IPS-18a (cell line): ENCODE data around the gene DBNL.

Experiments used
- H3K27ac ChIP-seq: one replicate; pipeline ENCODE4 v1.5.1; 2013; ENCODE audit warnings: low read length
- H3K27me3 ChIP-seq: one replicate; pipeline ENCODE4 v1.6.1; 2013; ENCODE audit warnings: mild to moderate bottlenecking, low read length; ENCODE audit not compliant: control insufficient read depth, insufficient read depth
- H3K36me3 ChIP-seq: one replicate; pipeline ENCODE4 v1.6.1; 2013; ENCODE audit warnings: low read depth, low read length; ENCODE audit not compliant: control insufficient read depth
- H3K4me1 ChIP-seq: one replicate; pipeline ENCODE4 v1.6.1; 2013; ENCODE audit warnings: low read depth, low read length; ENCODE audit not compliant: control insufficient read depth
- H3K4me3 ChIP-seq: one replicate; pipeline ENCODE4 v1.5.1; 2013; ENCODE audit warnings: low read length
- H3K9ac ChIP-seq: one replicate; pipeline ENCODE4 v1.6.1; 2013; ENCODE audit warnings: mild to moderate bottlenecking, low read length, moderate library complexity
- H3K9me3 ChIP-seq: one replicate; pipeline ENCODE4 v1.6.1; 2013; ENCODE audit warnings: low read depth, low read length; ENCODE audit not compliant: control insufficient read depth

DBNL gene

DNA sequence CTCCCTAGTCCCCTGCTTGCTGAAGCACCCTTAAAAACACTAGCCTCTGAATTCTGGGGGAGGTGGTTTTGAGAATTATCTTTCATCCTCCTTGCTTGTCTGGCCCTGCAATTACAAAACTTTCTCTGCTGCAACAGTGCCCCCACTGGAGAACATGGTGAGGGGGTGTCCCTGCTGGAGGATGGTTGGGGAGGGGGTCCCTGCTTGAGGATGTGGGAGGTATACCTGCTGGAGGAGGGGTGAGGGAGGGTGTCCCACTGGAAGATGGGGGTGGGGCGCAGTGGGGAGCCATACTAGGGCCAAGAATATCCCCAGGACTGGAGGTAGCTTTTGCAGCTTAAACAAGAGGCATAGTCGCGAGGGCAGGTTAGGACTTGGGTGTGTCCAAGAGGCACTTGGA is 41.0 kb downstream of the DBNL start:
- Histone ChIP-seq H3K9ac (no peak overlapping the region), H3K4me3 (no peak overlapping the region), H3K36me3 (no peaks in the 10 kb centered on the region), H3K9me3 (no peaks in the 10 kb centered on the region), H3K27me3 (peaks cover 11% of the 10 kb centered on the region), H3K4me1 (peaks cover 3% of the 10 kb centered on the region), H3K27ac (no peak overlapping the region)

DNA sequence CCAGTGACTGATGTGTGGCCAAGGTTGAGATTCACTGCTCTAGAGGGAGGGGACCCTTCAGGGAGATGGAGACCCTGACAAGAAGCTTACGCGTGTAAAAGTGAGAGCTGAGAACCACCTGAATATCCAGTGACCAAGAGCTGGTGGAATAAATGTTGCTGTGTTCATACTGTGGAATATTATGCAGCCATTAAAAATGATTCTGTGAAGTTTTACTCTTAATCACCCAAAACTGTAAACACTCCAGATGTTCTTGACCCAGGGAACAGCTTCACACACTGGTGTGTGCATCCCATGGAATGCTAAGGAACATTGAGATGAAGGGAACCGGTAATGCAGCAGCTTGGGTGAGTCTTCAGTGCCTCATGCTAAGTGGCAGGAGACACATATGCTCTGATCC is 42.1 kb downstream of the DBNL start:
- no peaks in the 10 kb centered on the region for H3K9me3 ChIP-seq
- peaks cover 11% of the 10 kb centered on the region for H3K27me3 ChIP-seq
- H3K27ac ChIP-seq = no peak overlapping the region
- H3K4me1 ChIP-seq = peaks cover 3% of the 10 kb centered on the region
- no peaks in the 10 kb centered on the region for H3K36me3 ChIP-seq
- no peak overlapping the region for H3K9ac ChIP-seq
- no peak overlapping the region for H3K4me3 ChIP-seq

DNA sequence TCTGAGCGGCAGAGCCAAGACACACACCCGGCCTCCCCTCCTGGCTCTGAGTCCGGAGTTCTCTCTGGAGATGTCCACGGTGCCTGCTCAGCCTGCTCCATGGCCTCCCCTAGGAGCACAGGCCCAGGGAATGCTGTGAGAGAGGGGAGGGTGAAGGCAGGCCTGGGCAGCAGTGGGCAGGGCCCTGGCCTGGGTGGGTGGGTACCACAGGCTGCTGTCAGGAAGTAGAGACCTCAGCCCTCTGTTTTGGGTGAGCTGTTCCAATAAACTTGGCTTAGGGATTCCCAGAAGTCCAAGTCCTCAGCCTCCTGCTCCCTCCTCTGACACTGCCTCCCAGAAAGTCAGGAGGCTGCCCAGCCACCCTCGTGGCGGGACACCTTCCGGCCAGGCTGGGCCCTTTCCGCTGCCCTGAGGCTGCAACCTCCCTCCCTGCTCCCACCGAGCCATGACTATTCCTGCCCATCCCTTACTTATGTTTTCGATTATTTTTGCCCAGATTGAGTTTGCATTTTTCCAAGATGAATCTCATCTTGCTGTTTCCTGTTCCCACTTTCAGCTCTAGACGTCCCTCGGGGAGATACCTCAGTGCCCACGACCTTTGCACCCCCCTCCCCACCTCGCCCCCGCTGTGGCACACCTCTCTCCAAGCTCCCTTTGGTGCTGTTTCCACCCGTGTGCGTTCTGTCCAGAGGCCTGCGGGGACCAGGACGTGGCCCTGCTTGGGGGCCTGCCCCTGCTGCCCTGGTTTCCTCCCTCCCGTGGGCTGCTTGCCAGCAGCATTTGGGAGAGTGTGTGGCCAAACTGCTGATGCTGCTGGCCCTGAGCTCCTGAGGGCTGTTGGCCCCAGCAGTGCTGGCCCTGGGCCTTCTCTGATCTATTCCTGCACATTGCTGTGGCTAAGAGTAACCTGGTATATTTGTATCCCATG is 43.7 kb downstream of the DBNL start:
- no peaks in the 10 kb centered on the region for H3K9me3 ChIP-seq
- peaks cover 9% of the 10 kb centered on the region for H3K27me3 ChIP-seq
- peaks cover 3% of the 10 kb centered on the region for H3K4me1 ChIP-seq
- no peak overlapping the region for H3K27ac ChIP-seq
- H3K36me3 ChIP-seq = no peaks in the 10 kb centered on the region
- no peak overlapping the region for H3K4me3 ChIP-seq
- no peak overlapping the region for H3K9ac ChIP-seq

DNA sequence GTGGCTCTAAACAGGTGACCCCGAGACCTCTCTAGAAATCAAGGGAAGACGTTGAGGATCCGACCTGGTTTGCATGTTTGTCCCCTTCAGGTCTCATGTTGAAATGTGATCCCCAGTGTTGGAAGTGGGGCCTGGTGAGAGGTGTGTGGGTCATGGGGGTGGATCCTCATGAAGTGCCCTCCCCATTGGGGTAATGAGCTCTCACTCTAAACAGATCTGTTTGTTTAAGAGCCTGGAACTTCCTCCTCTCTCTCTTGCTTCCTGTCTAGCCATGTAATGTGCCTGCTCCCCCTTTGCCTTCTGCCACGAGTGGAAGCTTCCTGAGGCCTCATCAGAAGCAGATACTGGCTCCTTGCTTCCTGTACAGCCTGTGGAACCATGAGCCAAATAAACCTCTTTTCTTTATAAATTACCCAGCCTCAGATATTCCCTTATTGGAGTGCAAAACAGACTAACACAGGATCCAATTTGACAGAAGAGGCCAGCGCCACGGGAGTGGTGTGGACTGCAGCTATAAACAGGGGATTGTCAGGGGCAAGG is 48.7 kb downstream of the DBNL start:
- Histone ChIP-seq H3K27ac (no peak overlapping the region), H3K36me3 (no peaks in the 10 kb centered on the region), H3K4me3 (no peak overlapping the region), H3K27me3 (no peaks in the 10 kb centered on the region), H3K9ac (no peak overlapping the region), H3K9me3 (no peaks in the 10 kb centered on the region), H3K4me1 (peaks cover 3% of the 10 kb centered on the region)

DNA sequence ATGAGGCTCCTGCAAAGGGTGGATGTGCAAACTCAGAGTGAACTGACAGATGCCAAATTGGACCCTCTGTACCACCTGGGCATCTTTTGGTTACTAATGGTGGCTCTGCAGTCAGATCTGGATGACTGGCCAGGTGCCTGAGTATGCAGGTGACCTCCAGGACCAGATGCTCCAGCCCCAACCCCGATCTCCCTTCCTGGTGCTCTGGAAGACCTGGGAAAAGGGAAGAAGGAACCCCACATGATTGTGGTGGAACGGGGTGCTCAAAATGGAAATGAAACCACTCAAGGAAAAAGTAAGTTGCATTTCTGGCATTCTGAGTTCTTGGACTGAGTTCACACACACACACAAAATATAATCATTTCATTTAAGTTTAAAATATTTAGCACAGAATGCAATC is 49.9 kb downstream of the DBNL start:
- peaks cover 3% of the 10 kb centered on the region for H3K4me1 ChIP-seq
- no peak overlapping the region for H3K27ac ChIP-seq

DNA sequence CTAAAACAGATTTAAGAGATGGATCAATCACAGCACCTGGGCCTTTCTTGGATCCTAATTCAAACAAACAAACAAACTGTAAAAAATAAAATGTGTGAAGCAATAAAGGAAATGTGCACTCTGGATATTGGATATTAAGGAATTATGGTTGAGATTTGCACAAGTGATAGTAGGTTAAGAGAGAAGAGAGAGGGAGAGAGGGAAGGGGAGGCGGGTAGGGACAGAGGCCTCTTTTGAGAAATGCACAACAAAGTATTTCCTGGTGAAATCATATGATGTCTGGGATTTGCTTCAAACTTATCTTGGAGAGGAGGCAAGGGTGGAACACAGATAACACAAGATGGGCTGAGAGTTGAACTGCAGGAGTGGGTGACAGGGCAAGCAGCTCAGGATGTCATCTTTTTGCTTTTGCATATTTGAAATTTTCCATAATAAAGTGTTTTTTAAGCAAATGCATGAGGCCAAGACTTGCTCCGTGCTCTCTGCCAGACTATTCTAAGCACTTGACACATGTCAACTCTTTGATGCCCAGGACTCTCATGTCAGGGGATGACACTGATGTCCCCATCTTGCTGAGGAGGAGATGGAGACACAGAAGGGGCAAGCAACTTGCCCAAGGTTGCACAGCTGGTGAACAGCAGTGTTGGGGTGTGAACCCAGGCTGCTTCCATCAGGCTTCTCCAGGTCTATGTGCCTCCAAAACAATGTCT is 50.5 kb downstream of the DBNL start:
- no peaks in the 10 kb centered on the region for H3K36me3 ChIP-seq
- H3K4me1 ChIP-seq = peaks cover 3% of the 10 kb centered on the region
- H3K9ac ChIP-seq = no peak overlapping the region
- H3K27ac ChIP-seq = no peak overlapping the region
- no peaks in the 10 kb centered on the region for H3K27me3 ChIP-seq
- no peaks in the 10 kb centered on the region for H3K9me3 ChIP-seq
- no peak overlapping the region for H3K4me3 ChIP-seq

More for the DNA sequence above, 49.9 kb downstream of the DBNL start:
- no peaks in the 10 kb centered on the region for H3K9me3 ChIP-seq
- no peaks in the 10 kb centered on the region for H3K27me3 ChIP-seq
- H3K9ac ChIP-seq = no peak overlapping the region
- no peaks in the 10 kb centered on the region for H3K36me3 ChIP-seq
- no peak overlapping the region for H3K4me3 ChIP-seq

DNA sequence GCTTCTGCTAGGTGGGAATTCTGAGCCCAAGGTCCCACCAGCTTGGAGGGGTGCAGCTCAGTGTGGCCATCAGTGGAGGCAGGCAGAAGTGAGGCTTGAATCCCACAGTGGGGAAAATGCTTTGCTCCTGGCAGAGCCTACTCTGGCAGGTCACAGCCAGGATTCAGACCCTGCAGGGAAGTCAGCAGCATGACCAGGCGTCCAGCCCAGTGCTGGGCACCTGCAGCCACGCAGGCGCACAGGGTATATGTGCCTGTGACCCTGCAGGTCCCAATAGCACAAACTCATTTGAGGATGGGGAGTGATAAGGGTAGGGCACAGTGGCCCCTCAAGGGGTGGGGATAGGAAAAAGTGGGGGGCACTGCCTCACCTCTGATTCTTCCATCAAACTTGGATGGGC is 51.3 kb downstream of the DBNL start:
- Histone ChIP-seq H3K4me1 (peaks cover 3% of the 10 kb centered on the region), H3K4me3 (no peak overlapping the region), H3K9ac (no peak overlapping the region), H3K27ac (no peak overlapping the region), H3K27me3 (no peaks in the 10 kb centered on the region), H3K9me3 (no peaks in the 10 kb centered on the region), H3K36me3 (no peaks in the 10 kb centered on the region)

DNA sequence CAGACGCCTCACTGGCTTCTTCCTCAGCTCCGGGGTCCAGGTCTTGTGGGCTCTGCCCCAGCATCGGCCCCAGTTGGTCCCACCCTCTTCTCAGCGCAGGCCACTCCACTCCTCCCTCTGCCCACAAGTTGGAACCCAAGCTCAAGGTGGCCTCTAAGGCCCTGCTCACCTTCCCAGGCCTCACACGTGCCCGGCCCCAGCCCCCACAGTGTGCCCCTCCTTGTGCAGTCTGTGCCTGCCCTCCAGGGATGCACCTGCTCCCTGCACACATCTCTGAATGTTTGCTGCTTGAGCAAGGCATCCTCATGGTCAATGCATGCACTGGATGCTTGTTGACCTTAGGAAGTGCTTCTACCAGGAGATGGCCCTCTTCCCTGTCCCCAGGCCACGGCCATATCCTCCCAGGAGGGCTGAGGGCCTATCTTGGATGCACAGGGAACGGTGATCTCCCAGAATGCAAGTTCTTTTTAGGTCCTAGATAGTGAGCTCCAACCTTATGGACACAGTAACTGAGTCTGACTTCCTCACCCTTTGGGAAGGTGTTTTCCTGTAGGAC is 51.9 kb downstream of the DBNL start:
- Histone ChIP-seq H3K27me3 (no peaks in the 10 kb centered on the region), H3K9ac (no peak overlapping the region), H3K9me3 (no peaks in the 10 kb centered on the region), H3K27ac (no peak overlapping the region), H3K4me3 (no peak overlapping the region), H3K36me3 (no peaks in the 10 kb centered on the region), H3K4me1 (peaks cover 3% of the 10 kb centered on the region)

DNA sequence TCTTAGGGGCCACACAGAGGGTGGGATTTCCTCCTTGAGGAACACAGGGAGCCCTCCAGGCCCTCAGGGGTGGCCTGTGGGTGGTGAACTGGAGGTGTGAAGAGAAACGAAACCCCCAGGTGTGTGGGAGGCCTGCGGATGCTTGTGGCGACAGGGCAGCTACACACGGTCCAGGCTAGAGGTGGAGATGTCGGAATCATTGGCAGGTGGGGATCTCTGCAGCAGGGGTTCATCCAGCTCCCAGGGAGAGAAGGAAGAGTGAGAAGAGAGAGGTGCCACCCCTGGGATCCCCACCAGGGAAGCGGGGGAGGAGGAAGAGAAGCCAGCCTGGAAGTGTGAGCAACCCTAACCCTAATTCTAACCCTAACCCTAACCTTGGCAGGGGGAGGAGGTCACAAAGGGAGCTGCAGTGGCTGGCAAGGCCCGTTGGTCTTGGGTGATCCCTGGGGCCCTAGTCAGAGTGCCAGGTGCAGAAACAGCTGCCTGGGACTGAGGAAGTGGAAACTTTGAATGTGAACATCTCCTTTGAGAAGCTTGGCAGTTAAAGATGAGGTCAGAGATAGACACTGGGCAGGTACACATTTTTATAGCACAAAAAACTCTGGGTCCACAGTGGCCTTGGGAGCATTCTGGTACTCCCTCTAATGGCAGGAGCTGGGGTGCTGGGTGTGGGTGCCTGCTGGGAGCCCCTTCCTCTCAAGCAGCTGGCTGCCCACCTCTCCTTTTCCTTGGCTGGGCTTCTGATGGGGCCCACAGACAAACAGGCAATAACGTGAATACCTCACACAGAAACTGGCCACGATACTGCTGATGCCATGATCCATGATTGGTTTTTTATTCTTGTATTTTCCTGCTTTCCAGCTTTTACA is 52.8 kb downstream of the DBNL start:
- no peaks in the 10 kb centered on the region for H3K9me3 ChIP-seq

DNA sequence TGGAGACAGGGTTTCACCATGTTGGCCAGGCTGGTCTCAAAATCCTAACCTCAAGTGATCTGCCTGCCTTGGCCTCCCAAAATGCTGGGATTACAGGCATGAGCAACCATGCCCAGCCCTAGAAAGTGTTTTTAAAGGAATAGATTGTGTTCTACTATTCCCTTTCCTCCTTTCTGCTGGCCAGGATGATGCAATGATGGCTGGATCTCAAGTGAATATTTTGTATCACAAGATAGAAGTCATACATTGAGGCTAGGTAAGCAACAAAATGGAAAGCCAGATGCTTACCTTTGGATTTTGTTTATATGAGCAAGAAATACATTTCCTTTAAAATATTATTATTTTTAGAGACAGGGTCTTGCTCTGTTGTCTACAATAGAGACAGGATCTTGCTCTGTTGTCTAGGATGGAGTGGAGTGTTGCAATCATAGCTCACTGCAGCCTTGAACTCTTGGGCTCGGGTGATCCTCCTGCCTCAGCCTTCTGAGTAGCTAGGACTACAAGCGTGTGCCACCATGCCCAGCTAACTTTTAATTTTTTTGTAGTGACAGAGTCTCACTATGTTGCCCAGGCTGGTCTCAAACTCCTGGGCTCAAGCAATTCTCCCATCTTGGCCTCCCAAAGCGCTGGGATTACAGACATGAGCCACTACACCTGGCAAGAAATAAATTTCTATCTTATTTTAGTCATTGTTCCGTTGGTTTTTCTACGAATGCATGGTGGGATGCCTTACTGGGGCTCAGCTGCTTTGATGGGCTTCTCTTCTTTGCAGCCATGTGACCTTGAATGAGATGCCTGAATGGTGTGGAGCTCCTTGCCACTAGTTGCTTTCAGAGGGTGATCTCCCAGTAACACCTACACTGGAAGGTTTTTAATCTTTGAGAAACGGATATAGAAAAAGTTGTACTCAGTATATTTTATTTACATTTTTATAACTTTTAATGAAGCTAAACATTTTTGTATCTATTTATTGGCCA is 53.9 kb downstream of the DBNL start:
- H3K4me1 ChIP-seq = peaks cover under 1% of the 10 kb centered on the region

More for the DNA sequence above, 52.8 kb downstream of the DBNL start:
- H3K27me3 ChIP-seq = no peaks in the 10 kb centered on the region
- no peak overlapping the region for H3K4me3 ChIP-seq
- no peaks in the 10 kb centered on the region for H3K36me3 ChIP-seq
- peaks cover 3% of the 10 kb centered on the region for H3K4me1 ChIP-seq
- H3K9ac ChIP-seq = no peak overlapping the region
- H3K27ac ChIP-seq = no peak overlapping the region

More for the DNA sequence above, 53.9 kb downstream of the DBNL start:
- Histone ChIP-seq H3K9ac (no peak overlapping the region), H3K4me3 (no peak overlapping the region), H3K27me3 (peaks cover 5% of the 10 kb centered on the region), H3K36me3 (no peaks in the 10 kb centered on the region), H3K27ac (no peak overlapping the region), H3K9me3 (no peaks in the 10 kb centered on the region)
